ENCODE data around the gene CCDC12.

DNA sequence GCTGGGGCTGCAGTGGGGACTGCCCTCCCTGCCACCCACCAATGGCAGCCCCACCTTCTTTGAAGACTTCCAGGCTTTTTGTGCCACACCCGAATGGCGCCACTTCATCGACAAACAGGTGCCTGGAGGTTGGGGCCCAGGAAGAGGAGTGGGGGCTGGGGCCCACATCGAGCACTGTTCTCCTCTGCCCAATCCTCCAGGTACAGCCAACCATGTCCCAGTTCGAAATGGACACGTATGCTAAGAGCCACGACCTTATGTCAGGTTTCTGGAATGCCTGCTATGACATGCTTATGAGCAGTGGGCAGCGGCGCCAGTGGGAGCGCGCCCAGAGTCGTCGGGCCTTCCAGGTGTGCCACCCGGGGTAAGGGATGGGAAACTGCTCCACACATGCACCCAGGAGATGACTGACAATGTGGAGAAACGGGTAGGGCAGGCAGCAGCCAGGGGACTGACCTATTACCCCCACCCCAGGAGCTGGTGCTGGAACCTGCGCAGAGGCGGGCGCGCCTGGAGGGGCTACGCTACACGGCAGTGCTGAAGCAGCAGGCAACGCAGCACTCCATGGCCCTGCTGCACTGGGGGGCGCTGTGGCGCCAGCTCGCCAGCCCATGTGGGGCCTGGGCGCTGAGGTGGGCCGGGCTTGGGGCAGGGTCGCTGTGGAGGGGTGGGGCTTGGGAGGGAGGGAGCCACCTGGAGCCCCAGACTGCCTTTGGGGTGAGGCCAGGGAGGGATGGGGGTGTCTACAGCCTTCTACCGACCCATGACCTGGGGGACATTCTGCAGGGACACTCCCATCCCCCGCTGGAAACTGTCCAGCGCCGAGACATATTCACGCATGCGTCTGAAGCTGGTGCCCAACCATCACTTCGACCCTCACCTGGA lies 25.9 kb upstream of the CCDC12 start:
- TF ChIP-seq, protein P1, sequence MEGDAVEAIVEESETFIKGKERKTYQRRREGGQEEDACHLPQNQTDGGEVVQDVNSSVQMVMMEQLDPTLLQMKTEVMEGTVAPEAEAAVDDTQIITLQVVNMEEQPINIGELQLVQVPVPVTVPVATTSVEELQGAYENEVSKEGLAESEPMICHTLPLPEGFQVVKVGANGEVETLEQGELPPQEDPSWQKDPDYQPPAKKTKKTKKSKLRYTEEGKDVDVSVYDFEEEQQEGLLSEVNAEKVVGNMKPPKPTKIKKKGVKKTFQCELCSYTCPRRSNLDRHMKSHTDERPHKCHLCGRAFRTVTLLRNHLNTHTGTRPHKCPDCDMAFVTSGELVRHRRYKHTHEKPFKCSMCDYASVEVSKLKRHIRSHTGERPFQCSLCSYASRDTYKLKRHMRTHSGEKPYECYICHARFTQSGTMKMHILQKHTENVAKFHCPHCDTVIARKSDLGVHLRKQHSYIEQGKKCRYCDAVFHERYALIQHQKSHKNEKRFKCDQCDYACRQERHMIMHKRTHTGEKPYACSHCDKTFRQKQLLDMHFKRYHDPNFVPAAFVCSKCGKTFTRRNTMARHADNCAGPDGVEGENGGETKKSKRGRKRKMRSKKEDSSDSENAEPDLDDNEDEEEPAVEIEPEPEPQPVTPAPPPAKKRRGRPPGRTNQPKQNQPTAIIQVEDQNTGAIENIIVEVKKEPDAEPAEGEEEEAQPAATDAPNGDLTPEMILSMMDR (IDR thresholded peaks at IDR 0.05), result no peak
- no peak for TF ChIP-seq EZH2 (IDR thresholded peaks at IDR 0.05; ENCODE audit: borderline replicate concordance, insufficient read depth, low read depth, low read length, poor library complexity, severe bottlenecking)

Measured in B cell (primary cell).